SK-N-MC (cell line): ENCODE data around the gene SLC38A10.

Experiments
- EZH2 ChIP-seq: fragments of 200-600 bp; sonication (generic); IDR thresholded peaks from one replicate; pipeline ENCODE4 v1.6.1; 2017; ENCODE audit warnings: antibody characterized with exemption
- FOXP2 ChIP-seq: optimal IDR thresholded peaks from 2 replicates; pipeline ENCODE3; 2011; ENCODE audit warnings: mild to moderate bottlenecking, moderate library complexity; ENCODE audit not compliant: insufficient read depth; ENCODE audit errors: extremely low read length, control extremely low read depth
- POLR2AphosphoS5 ChIP-seq: IDR thresholded peaks from 2 replicates; pipeline ENCODE4 v1.6.1; 2012; ENCODE audit warnings: mild to moderate bottlenecking, low read depth, low read length, borderline replicate concordance

DNA sequence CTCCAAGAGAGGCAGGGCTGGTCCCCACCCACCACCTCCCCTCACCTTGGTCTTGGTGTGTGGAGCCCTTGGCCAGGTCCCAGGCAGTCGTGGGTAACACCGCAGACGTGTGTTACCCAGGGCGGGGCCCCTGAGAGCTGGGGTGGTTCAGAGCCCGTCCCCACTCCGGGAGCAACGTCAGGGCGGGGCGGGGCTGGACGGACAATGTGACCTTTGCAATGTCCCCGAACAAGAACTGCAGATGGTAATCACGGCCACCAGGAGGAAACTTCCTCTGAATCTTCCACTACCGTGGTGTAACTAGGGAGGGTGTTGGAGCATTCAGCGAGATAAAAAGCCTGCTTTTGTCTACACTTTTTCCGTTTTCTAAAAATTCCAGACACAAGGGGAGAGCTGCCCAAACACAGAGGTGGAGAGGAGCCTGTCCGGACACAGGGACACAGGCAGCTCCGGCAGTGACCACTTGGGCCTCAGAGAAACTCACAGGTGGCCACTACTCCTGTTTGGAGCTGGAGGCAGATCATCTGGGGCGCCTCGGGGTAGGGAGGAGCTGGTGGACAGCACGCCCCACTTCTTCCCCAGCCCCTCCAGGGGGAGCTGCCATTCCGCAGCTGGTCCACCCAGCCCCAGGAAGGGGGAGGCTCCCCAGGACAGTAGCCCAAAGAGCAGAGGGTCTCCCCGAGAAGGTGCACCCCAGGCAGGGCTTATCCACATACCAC, 14.2 kb upstream of the SLC38A10 start:
- TF ChIP-seq POLR2AphosphoS5 (no peak), EZH2 (no peak), FOXP2 (no peak)
